ENCODE measurements around the gene SLC25A28.

The SLC25A28 gene

GRCh38 chr10:99659031-99659867, 39.0 kb upstream of the SLC25A28 start, which contains the start of gene ENTPD7:
ENTPD7 (plus strand) TSS chr10:99659509; CDS start chr10:99659957, 448 bp downstream.
- no peak for TF ChIP-seq CTCF (IDR thresholded peaks at IDR 0.05; ENCODE audit: extremely low read depth, missing control alignments)
- DNase-seq (ENCODE audit: low spot score), result peak; percentile 97

- DNase-seq (ENCODE audit: low spot score), result no peak
- no peak for TF ChIP-seq CTCF (IDR thresholded peaks at IDR 0.05; ENCODE audit: extremely low read depth, missing control alignments)
These were observed 38.4 kb upstream of the SLC25A28 start for GRCh38 chr10:99658622-99659030.

- no peak for DNase-seq (ENCODE audit: low spot score)
- TF ChIP-seq CTCF (IDR thresholded peaks at IDR 0.05; ENCODE audit: extremely low read depth, missing control alignments), result no peak
These were observed 36.2 kb upstream of the SLC25A28 start for GRCh38 chr10:99656199-99657064.

DNA sequence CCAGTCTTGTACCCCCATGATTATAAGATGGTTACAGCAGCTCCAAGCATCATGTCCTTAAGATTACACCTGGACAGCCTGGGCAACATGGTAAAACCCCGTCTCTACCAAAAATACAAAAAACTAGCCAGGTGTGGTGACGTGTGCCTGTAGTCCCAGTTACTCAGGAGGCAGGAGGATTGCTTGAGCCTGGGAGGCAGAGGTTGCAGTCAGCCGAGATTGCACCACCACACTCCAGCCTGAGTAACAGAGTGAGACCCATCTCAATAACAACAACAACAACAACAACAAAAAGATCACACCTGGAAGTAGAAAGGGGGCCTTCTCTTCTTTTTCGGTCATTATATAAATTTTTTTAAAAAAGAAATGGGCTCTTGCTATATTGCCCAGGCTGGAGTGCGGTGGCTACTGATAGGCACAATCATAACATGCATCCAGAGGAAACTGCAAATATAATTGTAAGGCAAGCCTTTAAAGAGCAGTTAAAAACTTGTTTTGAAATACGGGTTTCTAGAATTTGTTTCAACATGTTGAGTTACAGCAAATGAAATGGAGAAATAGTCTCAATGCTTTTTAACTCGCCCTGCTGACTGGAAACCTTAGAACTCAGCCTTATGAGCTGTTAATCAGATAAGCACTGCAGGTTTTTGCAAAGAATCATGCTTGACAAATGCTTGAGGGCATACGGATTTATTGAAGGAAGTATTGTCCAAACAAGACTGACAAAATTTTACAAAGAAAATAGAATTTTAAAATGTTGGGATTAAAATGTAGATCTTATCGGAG, 34.3 kb upstream of the SLC25A28 start:
- no peak for DNase-seq (ENCODE audit: low spot score)
- no peak for TF ChIP-seq CTCF (IDR thresholded peaks at IDR 0.05; ENCODE audit: extremely low read depth, missing control alignments)

DNA sequence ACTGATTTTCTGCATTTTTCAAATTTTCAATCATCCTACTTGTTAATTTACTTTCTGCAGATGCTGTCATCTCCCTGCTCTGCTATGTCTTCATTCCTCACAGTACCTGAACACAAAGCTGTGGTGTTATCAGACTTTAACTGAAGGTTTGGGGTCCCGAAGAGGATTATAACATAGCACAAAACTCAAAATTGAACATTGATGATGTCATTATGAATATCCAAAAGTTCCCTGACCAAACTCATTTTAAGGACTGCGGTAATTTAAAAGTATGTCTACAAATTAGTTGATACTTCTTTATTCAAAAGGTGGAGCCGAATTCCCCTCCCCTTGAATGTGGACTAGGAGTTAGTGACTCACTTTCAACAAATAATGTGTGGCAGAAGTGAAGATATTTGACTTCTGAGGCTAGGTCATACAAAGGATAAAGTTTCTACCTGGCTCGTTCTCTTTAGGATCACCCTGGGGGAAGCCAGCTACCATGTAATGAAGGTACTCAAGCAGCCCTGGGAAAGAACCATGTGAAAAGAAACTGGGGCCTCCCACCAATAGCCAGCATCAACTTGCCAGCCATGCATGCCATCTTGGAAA, 32.7 kb upstream of the SLC25A28 start:
- DNase-seq (ENCODE audit: low spot score), result no peak
- TF ChIP-seq CTCF (IDR thresholded peaks at IDR 0.05; ENCODE audit: extremely low read depth, missing control alignments), result no peak

DNA sequence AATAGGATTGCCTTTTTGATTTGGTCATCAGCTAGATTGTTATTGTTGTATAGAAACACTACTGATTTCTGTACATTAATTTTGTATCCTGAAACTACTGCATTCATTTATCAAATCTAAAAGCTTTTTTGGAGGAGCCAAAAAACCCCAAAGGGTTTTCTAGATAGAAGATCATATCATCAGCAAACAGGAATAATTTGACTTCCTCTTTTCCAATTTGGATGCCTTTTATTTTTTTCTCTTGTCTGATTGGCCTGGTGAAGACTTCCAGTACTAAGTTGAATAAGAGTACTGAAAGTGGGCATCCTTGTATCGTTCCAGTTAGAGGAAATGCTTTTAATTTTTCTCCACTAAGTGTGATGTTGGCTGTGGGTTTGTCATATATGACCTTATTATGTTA, 28.5 kb upstream of the SLC25A28 start:
- DNase-seq (ENCODE audit: low spot score), result no peak
- no peak for TF ChIP-seq CTCF (IDR thresholded peaks at IDR 0.05; ENCODE audit: extremely low read depth, missing control alignments)

Measured in GM20000 (cell line).